ENCODE measurements around the gene FBLN1.

DNA sequence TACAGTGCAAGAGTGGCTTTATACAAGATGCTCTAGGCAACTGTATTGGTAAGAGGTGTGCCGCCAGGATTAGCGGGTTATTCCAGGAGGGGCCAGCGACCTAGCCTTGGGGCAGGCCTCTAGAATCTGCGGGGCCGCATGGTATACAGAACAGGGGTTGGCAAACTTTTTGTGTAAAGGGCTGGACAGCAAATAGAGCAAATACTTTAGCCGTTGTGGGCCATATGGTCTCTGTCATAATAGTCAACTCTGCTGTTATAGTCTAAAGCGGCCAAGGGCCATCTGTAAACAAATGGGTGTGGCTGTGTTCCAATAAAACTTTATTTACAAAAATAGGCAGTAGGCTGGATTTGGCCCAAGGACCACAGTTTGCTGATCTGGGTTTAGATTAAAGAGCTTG, 32.6 kb downstream of the FBLN1 start:
- TF ChIP-seq, protein P1, sequence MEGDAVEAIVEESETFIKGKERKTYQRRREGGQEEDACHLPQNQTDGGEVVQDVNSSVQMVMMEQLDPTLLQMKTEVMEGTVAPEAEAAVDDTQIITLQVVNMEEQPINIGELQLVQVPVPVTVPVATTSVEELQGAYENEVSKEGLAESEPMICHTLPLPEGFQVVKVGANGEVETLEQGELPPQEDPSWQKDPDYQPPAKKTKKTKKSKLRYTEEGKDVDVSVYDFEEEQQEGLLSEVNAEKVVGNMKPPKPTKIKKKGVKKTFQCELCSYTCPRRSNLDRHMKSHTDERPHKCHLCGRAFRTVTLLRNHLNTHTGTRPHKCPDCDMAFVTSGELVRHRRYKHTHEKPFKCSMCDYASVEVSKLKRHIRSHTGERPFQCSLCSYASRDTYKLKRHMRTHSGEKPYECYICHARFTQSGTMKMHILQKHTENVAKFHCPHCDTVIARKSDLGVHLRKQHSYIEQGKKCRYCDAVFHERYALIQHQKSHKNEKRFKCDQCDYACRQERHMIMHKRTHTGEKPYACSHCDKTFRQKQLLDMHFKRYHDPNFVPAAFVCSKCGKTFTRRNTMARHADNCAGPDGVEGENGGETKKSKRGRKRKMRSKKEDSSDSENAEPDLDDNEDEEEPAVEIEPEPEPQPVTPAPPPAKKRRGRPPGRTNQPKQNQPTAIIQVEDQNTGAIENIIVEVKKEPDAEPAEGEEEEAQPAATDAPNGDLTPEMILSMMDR (IDR thresholded peaks at IDR 0.05; ENCODE audit: poor library complexity, severe bottlenecking) = no peak
- no peak for TF ChIP-seq TAF1 (IDR thresholded peaks at IDR 0.05; ENCODE audit: low read depth)
- no peak for TF ChIP-seq POLR2AphosphoS5 (IDR thresholded peaks at IDR 0.05)
- no peak for TF ChIP-seq SMC3 (conservative IDR thresholded peaks at IDR 0.05; ENCODE audit: poor library complexity)
- TF ChIP-seq, protein P2, sequence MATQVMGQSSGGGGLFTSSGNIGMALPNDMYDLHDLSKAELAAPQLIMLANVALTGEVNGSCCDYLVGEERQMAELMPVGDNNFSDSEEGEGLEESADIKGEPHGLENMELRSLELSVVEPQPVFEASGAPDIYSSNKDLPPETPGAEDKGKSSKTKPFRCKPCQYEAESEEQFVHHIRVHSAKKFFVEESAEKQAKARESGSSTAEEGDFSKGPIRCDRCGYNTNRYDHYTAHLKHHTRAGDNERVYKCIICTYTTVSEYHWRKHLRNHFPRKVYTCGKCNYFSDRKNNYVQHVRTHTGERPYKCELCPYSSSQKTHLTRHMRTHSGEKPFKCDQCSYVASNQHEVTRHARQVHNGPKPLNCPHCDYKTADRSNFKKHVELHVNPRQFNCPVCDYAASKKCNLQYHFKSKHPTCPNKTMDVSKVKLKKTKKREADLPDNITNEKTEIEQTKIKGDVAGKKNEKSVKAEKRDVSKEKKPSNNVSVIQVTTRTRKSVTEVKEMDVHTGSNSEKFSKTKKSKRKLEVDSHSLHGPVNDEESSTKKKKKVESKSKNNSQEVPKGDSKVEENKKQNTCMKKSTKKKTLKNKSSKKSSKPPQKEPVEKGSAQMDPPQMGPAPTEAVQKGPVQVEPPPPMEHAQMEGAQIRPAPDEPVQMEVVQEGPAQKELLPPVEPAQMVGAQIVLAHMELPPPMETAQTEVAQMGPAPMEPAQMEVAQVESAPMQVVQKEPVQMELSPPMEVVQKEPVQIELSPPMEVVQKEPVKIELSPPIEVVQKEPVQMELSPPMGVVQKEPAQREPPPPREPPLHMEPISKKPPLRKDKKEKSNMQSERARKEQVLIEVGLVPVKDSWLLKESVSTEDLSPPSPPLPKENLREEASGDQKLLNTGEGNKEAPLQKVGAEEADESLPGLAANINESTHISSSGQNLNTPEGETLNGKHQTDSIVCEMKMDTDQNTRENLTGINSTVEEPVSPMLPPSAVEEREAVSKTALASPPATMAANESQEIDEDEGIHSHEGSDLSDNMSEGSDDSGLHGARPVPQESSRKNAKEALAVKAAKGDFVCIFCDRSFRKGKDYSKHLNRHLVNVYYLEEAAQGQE (IDR thresholded peaks at IDR 0.05; ENCODE audit: borderline replicate concordance) = no peak
- no peak for TF ChIP-seq RAD21 (conservative IDR thresholded peaks at IDR 0.05)
- TF ChIP-seq EZH2 (IDR thresholded peaks at IDR 0.05; ENCODE audit: borderline replicate concordance, insufficient read depth, low read length, poor library complexity, severe bottlenecking) = no peak
- no peak for TF ChIP-seq MXI1 (conservative IDR thresholded peaks at IDR 0.05; ENCODE audit: poor library complexity, severe bottlenecking)

All from neural cell (in vitro differentiated cells).